ENCODE data around the gene OPTN. TPM values are rescaled to one million over a fixed set of nuclear protein-coding genes. Genes with fewer than 3 reads are reported as not detected.

OPTN gene
- total and polyA plus RNA-seq, 9 donors, result 42.9 to 133 (median 87.0) TPM

GRCh38 chr10:13054844-13055243, 45.1 kb upstream of the OPTN start:
- intact Hi-C loops (cut with DNase I), result loop anchor here in 1 of 4 donors (10.0 kb wide), 1 partner anchor 150 kb away; no protein-coding TSS in a partner anchor
- WGBS, 3 donors, result 76 to 94% (median 83%) methylated on average over 4 of the region's 4 CpGs
- H3K27ac ChIP-seq, result no peak overlapping the region
- no peaks in the 10 kb centered on the region for H3K9me3 ChIP-seq
- H3K4me1 ChIP-seq (ENCODE audit: insufficient read depth), result peaks cover 3% of the 10 kb centered on the region
- no peak for TF ChIP-seq EP300 (IDR thresholded peaks at IDR 0.05)
- TF ChIP-seq POLR2A (IDR thresholded peaks at IDR 0.05), result no peak
- no peak for TF ChIP-seq CTCF (IDR thresholded peaks at IDR 0.05)
- H3K27me3 ChIP-seq, result no peaks in the 10 kb centered on the region
- H3K36me3 ChIP-seq, result no peaks in the 10 kb centered on the region
- DNase-seq, result no peak
- no peak overlapping the region for H3K4me3 ChIP-seq

GRCh38 chr10:13056456-13057077, 43.4 kb upstream of the OPTN start:
- TF ChIP-seq CTCF (IDR thresholded peaks at IDR 0.05) (peak in 1 of 3 donors; percentile 13), POLR2A (IDR thresholded peaks at IDR 0.05) (no peak)
- H3K9me3 ChIP-seq, result no peaks in the 10 kb centered on the region
- no peaks in the 10 kb centered on the region for H3K27me3 ChIP-seq
- no peak overlapping the region for H3K4me3 ChIP-seq
- intact Hi-C loops (cut with DNase I), result loop anchor here in 1 of 4 donors (10.0 kb wide), 1 partner anchor 152 kb away; no protein-coding TSS in a partner anchor
- H3K27ac ChIP-seq, result no peak overlapping the region
- no peaks in the 10 kb centered on the region for H3K4me1 ChIP-seq (ENCODE audit: insufficient read depth)
- WGBS, 3 donors, result 74 to 77% (median 76%) methylated on average over 7 of the region's 7 CpGs
- H3K36me3 ChIP-seq, result no peaks in the 10 kb centered on the region
- DNase-seq, result peak in 1 of 5 donors; percentile 29

- 84 to 93% (median 86%) methylated on average over 5 of the region's 5 CpGs for WGBS, 3 donors
- Histone ChIP-seq H3K4me1 (ENCODE audit: insufficient read depth) (no peaks in the 10 kb centered on the region), H3K36me3 (no peaks in the 10 kb centered on the region), H3K9me3 (no peaks in the 10 kb centered on the region), H3K4me3 (no peak overlapping the region), H3K27me3 (no peaks in the 10 kb centered on the region), H3K27ac (no peak overlapping the region)
- TF ChIP-seq EP300 (IDR thresholded peaks at IDR 0.05) (no peak), POLR2A (IDR thresholded peaks at IDR 0.05) (no peak), CTCF (IDR thresholded peaks at IDR 0.05) (no peak)
- DNase-seq, result no peak
- intact Hi-C loops (cut with DNase I), result no loop called here
Measured at GRCh38 chr10:13062803-13063202, 37.2 kb upstream of the OPTN start.

- H3K9me3 ChIP-seq, result no peaks in the 10 kb centered on the region
- H3K36me3 ChIP-seq, result no peaks in the 10 kb centered on the region
- no peaks in the 10 kb centered on the region for H3K27me3 ChIP-seq
- no peak overlapping the region for H3K4me3 ChIP-seq
- no peak for DNase-seq
- WGBS, 3 donors, result 66 to 67% (median 67%) methylated on average over 6 of the region's 6 CpGs
- intact Hi-C loops (cut with DNase I), result no loop called here
- H3K27ac ChIP-seq, result no peak overlapping the region
- no peak for TF ChIP-seq POLR2A (IDR thresholded peaks at IDR 0.05)
- TF ChIP-seq EP300 (IDR thresholded peaks at IDR 0.05), result no peak
- no peaks in the 10 kb centered on the region for H3K4me1 ChIP-seq (ENCODE audit: insufficient read depth)
Measured at GRCh38 chr10:13066527-13066926, 33.4 kb upstream of the OPTN start.

- intact Hi-C loops (cut with DNase I), result no loop called here
- H3K9me3 ChIP-seq, result no peaks in the 10 kb centered on the region
- H3K4me3 ChIP-seq, result no peak overlapping the region
- no peak overlapping the region for H3K27ac ChIP-seq
- DNase-seq, result no peak
- H3K36me3 ChIP-seq, result no peaks in the 10 kb centered on the region
- no peaks in the 10 kb centered on the region for H3K4me1 ChIP-seq (ENCODE audit: insufficient read depth)
- WGBS, 3 donors, result 87 to 91% (median 88%) methylated on average over 7 of the region's 7 CpGs
- no peak for TF ChIP-seq POLR2A (IDR thresholded peaks at IDR 0.05)
- H3K27me3 ChIP-seq, result no peaks in the 10 kb centered on the region
Measured at GRCh38 chr10:13067431-13067830, 32.5 kb upstream of the OPTN start.
